Parathyroid adenoma (tissue), 2 donors: Measurements from ENCODE around the gene UCP2.

ENCODE experiments used
- H2AFZ ChIP-seq: fragments of 300-600 bp; sonication (generic); one replicate; pipeline ENCODE4 v1.7.0; 2017; ENCODE audit warnings: antibody characterized with exemption, mild to moderate bottlenecking
- H3K27ac ChIP-seq: fragments of 300-600 bp; sonication (generic); one replicate; pipeline ENCODE4 v1.7.0; 2017
- H3K27me3 ChIP-seq: fragments of 300-600 bp; sonication (generic); one replicate; pipeline ENCODE4 v1.7.0; 2017; ENCODE audit warnings: low read length; ENCODE audit not compliant: control insufficient read depth, insufficient read depth
- H3K36me3 ChIP-seq: fragments of 300-600 bp; sonication (generic); one replicate; pipeline ENCODE4 v1.7.0; 2017; ENCODE audit warnings: low read length; ENCODE audit not compliant: control insufficient read depth, insufficient read depth
- H3K4me1 ChIP-seq: fragments of 300-600 bp; sonication (generic); one replicate; pipeline ENCODE4 v1.7.0; 2017; ENCODE audit warnings: control low read depth
- H3K4me2 ChIP-seq: fragments of 300-600 bp; sonication (generic); one replicate; pipeline ENCODE4 v1.7.0; 2017; ENCODE audit warnings: low read length
- H3K4me3 ChIP-seq: fragments of 300-600 bp; sonication (generic); one replicate; pipeline ENCODE4 v1.7.0; 2017; ENCODE audit warnings: low read depth, low read length
- H3K79me2 ChIP-seq: fragments of 300-600 bp; sonication (generic); one replicate; pipeline ENCODE4 v1.7.0; 2017; ENCODE audit warnings: control low read depth
- H3K9ac ChIP-seq: fragments of 300-600 bp; sonication (generic); one replicate; pipeline ENCODE4 v1.7.0; 2017; ENCODE audit warnings: mild to moderate bottlenecking
- H3K9me3 ChIP-seq: fragments of 300-600 bp; sonication (generic); one replicate; pipeline ENCODE4 v1.7.0; 2017; ENCODE audit warnings: low read length; ENCODE audit not compliant: control insufficient read depth
- CTCF ChIP-seq: fragments of 300-600 bp; sonication (generic); IDR thresholded peaks from one replicate; pipeline ENCODE4 v1.7.0; 2017; ENCODE audit warnings: antibody characterized with exemption, mild to moderate bottlenecking
- donor health status: primary hyperparathyroidism.

The UCP2 gene

GRCh38 chr11:74004046-74004695, 21.5 kb upstream of the UCP2 start:
- Histone ChIP-seq H2AFZ (no peak overlapping the region), H3K4me1 (no peaks in the 10 kb centered on the region), H3K4me3 (no peak overlapping the region), H3K4me2 (no peak overlapping the region), H3K9me3 (no peaks in the 10 kb centered on the region), H3K9ac (no peak overlapping the region), H3K27me3 (no peaks in the 10 kb centered on the region), H3K27ac (no peak overlapping the region), H3K79me2 (no peaks in the 10 kb centered on the region), H3K36me3 (no peaks in the 10 kb centered on the region)
- no peak for TF ChIP-seq CTCF

GRCh38 chr11:74002832-74003231, 20.2 kb upstream of the UCP2 start:
- H3K9me3 ChIP-seq = no peaks in the 10 kb centered on the region
- H2AFZ ChIP-seq = no peak overlapping the region
- H3K4me2 ChIP-seq = no peak overlapping the region
- H3K4me3 ChIP-seq = no peak overlapping the region
- no peak overlapping the region for H3K9ac ChIP-seq
- no peaks in the 10 kb centered on the region for H3K4me1 ChIP-seq
- no peaks in the 10 kb centered on the region for H3K79me2 ChIP-seq
- H3K36me3 ChIP-seq = no peaks in the 10 kb centered on the region
- TF ChIP-seq CTCF = no peak
- no peak overlapping the region for H3K27ac ChIP-seq
- H3K27me3 ChIP-seq = no peaks in the 10 kb centered on the region

- Histone ChIP-seq H3K27ac (no peak overlapping the region), H3K4me3 (no peak overlapping the region), H3K9ac (no peak overlapping the region), H2AFZ (no peak overlapping the region), H3K79me2 (no peaks in the 10 kb centered on the region), H3K4me2 (no peak overlapping the region), H3K36me3 (no peaks in the 10 kb centered on the region), H3K27me3 (no peaks in the 10 kb centered on the region), H3K4me1 (no peaks in the 10 kb centered on the region), H3K9me3 (no peaks in the 10 kb centered on the region)
- TF ChIP-seq CTCF = no peak
Measured at GRCh38 chr11:74001822-74002286, 19.2 kb upstream of the UCP2 start.

GRCh38 chr11:74000307-74001133, 17.9 kb upstream of the UCP2 start:
- H3K27ac ChIP-seq = no peak overlapping the region
- TF ChIP-seq CTCF = no peak
- H3K36me3 ChIP-seq = no peaks in the 10 kb centered on the region
- H2AFZ ChIP-seq = no peak overlapping the region
- no peaks in the 10 kb centered on the region for H3K27me3 ChIP-seq
- no peak overlapping the region for H3K4me3 ChIP-seq
- no peaks in the 10 kb centered on the region for H3K4me1 ChIP-seq
- no peak overlapping the region for H3K4me2 ChIP-seq
- no peaks in the 10 kb centered on the region for H3K79me2 ChIP-seq
- no peaks in the 10 kb centered on the region for H3K9me3 ChIP-seq
- H3K9ac ChIP-seq = no peak overlapping the region
